GM18873 (cell line): ENCODE measurements around the gene THBS2.

ENCODE experiments used
- ATAC-seq: cut with Tn5 transposase; IDR thresholded peaks from one replicate; pipeline ENCODE4 v1.9.1; 2021; ENCODE audit warnings: mild to moderate bottlenecking, moderate library complexity, moderate number of reproducible peaks; ENCODE audit not compliant: unreplicated experiment, low FRiP score

THBS2 gene

GRCh38 chr6:169169941-169170582 lies 83.6 kb downstream of the THBS2 start:
- ATAC-seq = no peak

- ATAC-seq = no peak
Measured at GRCh38 chr6:169169375-169169774, 84.3 kb downstream of the THBS2 start.

- ATAC-seq = no peak
Measured at GRCh38 chr6:169168706-169169105, 84.9 kb downstream of the THBS2 start.

GRCh38 chr6:169168302-169168630 lies 85.4 kb downstream of the THBS2 start:
- ATAC-seq = no peak

GRCh38 chr6:169167581-169168301 lies 85.9 kb downstream of the THBS2 start:
- no peak for ATAC-seq

- no peak for ATAC-seq
Measured at GRCh38 chr6:169166896-169167580, 86.6 kb downstream of the THBS2 start.
